Activated CD8-positive, alpha-beta memory T cell treated with anti-CD3 and anti-CD28 coated beads for 24 hours (primary cell): ENCODE data around the gene CRELD1.

Experiments used
- DNase-seq: peaks from one replicate; pipeline ENCODE4 v3.0.0-alpha.2; 2020

The CRELD1 gene

GRCh38 chr3:9966841-9967240 lies 33.2 kb downstream of the CRELD1 start:
- DNase-seq: no peak

GRCh38 chr3:9969632-9970019 lies 36.0 kb downstream of the CRELD1 start:
- no peak for DNase-seq

- no peak for DNase-seq
These were observed 36.5 kb downstream of the CRELD1 start for GRCh38 chr3:9970020-9970652.

GRCh38 chr3:9976721-9977709 lies 43.4 kb downstream of the CRELD1 start:
- DNase-seq: no peak

DNA sequence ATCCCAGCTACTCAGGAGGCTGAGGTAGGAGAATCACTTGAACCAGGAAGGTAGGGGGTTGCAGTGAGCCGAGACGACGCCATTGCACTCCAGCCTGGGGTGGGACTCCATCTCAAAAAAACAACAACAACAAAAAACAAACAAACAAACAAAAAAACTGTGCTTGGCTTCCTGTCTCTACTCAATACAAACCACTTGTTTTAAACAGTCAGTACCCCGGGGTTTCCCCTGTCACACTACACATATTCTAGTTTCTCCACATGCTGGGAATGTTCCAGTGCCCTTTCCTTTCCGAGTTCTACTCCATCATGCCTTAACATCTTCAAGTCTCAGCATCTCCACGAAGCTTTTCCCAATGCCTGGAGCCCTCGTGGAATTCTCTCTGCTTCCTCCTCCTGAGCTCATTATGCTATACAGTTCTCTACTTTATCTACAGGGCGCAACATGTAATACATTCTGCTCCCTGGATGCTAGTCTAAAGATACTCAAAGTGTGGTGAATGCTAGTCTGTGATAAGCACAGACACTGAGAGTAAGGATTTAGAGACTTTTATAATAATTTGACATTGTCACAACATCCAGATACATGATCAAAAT lies 45.2 kb downstream of the CRELD1 start:
- no peak for DNase-seq

DNA sequence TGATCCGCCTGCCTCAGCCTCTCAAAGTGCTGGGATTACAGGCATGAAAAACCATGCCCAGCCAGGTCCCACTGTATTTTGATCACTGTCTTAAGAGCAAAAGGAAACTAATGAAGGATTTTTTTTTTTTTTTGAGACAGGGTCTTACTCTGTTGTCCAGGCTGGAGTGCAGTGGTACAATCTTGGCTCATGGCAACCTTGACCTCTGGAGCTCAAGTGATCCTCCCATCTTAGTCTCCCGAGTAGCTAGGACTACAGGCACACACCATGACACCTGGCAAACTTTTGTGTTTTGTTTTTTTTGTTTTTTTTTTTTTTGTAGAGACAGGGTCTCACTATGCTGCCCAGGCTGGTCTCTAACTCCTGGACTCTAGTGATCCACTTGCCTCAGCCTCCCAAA lies 46.6 kb downstream of the CRELD1 start:
- DNase-seq: no peak

- DNase-seq: no peak
These were observed 52.6 kb downstream of the CRELD1 start for GRCh38 chr3:9986230-9986725.

GRCh38 chr3:9994086-9994844 lies 60.6 kb downstream of the CRELD1 start:
- DNase-seq: no peak
